Activated CD8-positive, alpha-beta T cell treated with anti-CD3 and anti-CD28 coated beads for 36 hours (primary cell): ENCODE results near the gene SNRNP70. TPM values are rescaled to one million over a fixed set of nuclear protein-coding genes. Genes with fewer than 3 reads are reported as not detected.

Experiments used
- ATAC-seq: fragments of 200-7000 bp; cut with Tn5 transposase; one replicate; pipeline ENCODE4 v1.10.0; 2021; ENCODE audit warnings: mild to moderate bottlenecking, moderate library complexity
- CTCF ChIA-PET: fragments of 350-600 bp; sonication (Branson Sonifier 250); formaldehyde crosslinking; loops from one replicate; lab custom pipeline; 2021; ENCODE audit warnings: antibody characterized with exemption; lab: Charles Lee
- POLR2A ChIA-PET: fragments of 350-600 bp; sonication (Branson Sonifier 250); formaldehyde crosslinking; loops from one replicate; lab custom pipeline; 2021; ENCODE audit warnings: antibody characterized with exemption; lab: Charles Lee
- DNase-seq: peaks from one replicate; pipeline ENCODE4 v3.0.0-alpha.2; 2020
- H3K27ac Mint-ChIP-seq: one replicate; pipeline ENCODE4 v1.8.0; 2021; ENCODE audit warnings: mild to moderate bottlenecking, mixed read lengths
- H3K27me3 Mint-ChIP-seq: one replicate; pipeline ENCODE4 v1.8.0; 2021; ENCODE audit warnings: mixed read lengths
- H3K36me3 Mint-ChIP-seq: one replicate; pipeline ENCODE4 v1.8.0; 2021; ENCODE audit warnings: low read depth, mixed read lengths
- H3K4me1 Mint-ChIP-seq: one replicate; pipeline ENCODE4 v1.8.0; 2021; ENCODE audit warnings: low read depth, mixed read lengths
- H3K4me3 Mint-ChIP-seq: one replicate; pipeline ENCODE4 v1.8.0; 2021; ENCODE audit warnings: mild to moderate bottlenecking, moderate library complexity, mixed read lengths
- H3K9me3 Mint-ChIP-seq: one replicate; pipeline ENCODE4 v1.8.0; 2021; ENCODE audit warnings: mixed read lengths
- CTCF ChIP-seq: fragments of 200-600 bp; IDR thresholded peaks from one replicate; pipeline ENCODE4 v1.8.0; 2022; ENCODE audit warnings: antibody characterized with exemption, mild to moderate bottlenecking
- intact Hi-C: fragments of 100-400 bp; cut with micrococcal nuclease; formaldehyde crosslinking; loops from one replicate; pipeline ENCODE4 v1.10.0; 2022
- total RNA-seq, 2 experiments: library from RNA; stranded (reverse); gene quantifications; one replicate each; pipeline ENCODE4 v1.2.3, GENCODE V29; 2021

Gene SNRNP70
- total RNA-seq, 2 experiments from 2014 or later, result 187 to 188 TPM

- Mint-ChIP-seq H3K27me3 (peaks cover 70% of the 10 kb centered on the region), H3K9me3 (peaks cover 2% of the 10 kb centered on the region), H3K4me3 (no peak overlapping the region), H3K4me1 (peaks cover 23% of the 10 kb centered on the region), H3K27ac (no peak overlapping the region), H3K36me3 (no peaks in the 10 kb centered on the region)
- intact Hi-C loops, result no loop called here
- ChIA-PET CTCF (interaction anchor here (1.2 to 1.5 kb wide), 2 partner anchors 37 to 54 kb away, joined by 3 to 10 read pairs; partner anchors contain the start of gene LIN7B), POLR2A (interaction anchor here (0.9 kb wide), 1 partner anchor 11 kb away, joined by 3 read pairs; no protein-coding TSS in a partner anchor)
- TF ChIP-seq CTCF, result no peak
- ATAC-seq (peak; percentile 38), DNase-seq (peak; percentile 61)
Observed at GRCh38 chr19:49151267-49152118, 66.2 kb downstream of the SNRNP70 start.

GRCh38 chr19:49152119-49152550 is 66.9 kb downstream of the SNRNP70 start:
- Mint-ChIP-seq H3K4me1 (peaks cover 23% of the 10 kb centered on the region), H3K27me3 (peaks cover 66% of the 10 kb centered on the region), H3K4me3 (no peak overlapping the region), H3K36me3 (no peaks in the 10 kb centered on the region), H3K27ac (no peak overlapping the region), H3K9me3 (peaks cover 2% of the 10 kb centered on the region)
- TF ChIP-seq CTCF, result no peak
- POLR2A ChIA-PET, result no interaction called here
- CTCF ChIA-PET, result no interaction called here
- intact Hi-C loops, result no loop called here
- DNase-seq (no peak), ATAC-seq (no peak)

GRCh38 chr19:49153167-49153809 is 68.0 kb downstream of the SNRNP70 start:
- Mint-ChIP-seq H3K27ac (no peak overlapping the region), H3K9me3 (peaks cover 2% of the 10 kb centered on the region), H3K36me3 (no peaks in the 10 kb centered on the region), H3K27me3 (peaks cover 72% of the 10 kb centered on the region), H3K4me3 (no peak overlapping the region), H3K4me1 (peaks cover 26% of the 10 kb centered on the region)
- ChIA-PET POLR2A (no interaction called here), CTCF (no interaction called here)
- no peak for DNase-seq
- no peak for ATAC-seq
- TF ChIP-seq CTCF, result no peak
- intact Hi-C loops, result no loop called here

- Mint-ChIP-seq H3K4me1 (peaks cover 24% of the 10 kb centered on the region), H3K4me3 (no peak overlapping the region), H3K27me3 (peaks cover 67% of the 10 kb centered on the region), H3K36me3 (no peaks in the 10 kb centered on the region), H3K27ac (no peak overlapping the region), H3K9me3 (peaks cover 2% of the 10 kb centered on the region)
- no peak for DNase-seq
- intact Hi-C loops, result no loop called here
- ATAC-seq, result no peak
- TF ChIP-seq CTCF, result no peak
- ChIA-PET CTCF (no interaction called here), POLR2A (no interaction called here)
Observed at GRCh38 chr19:49154279-49154678, 69.0 kb downstream of the SNRNP70 start.
